Epithelial cell of proximal tubule (primary cell): ENCODE data around the gene TMEM8B. TPM values are rescaled to one million over a fixed set of nuclear protein-coding genes. Genes with fewer than 3 reads are reported as not detected.
A peak's percentile ranks its signal among the peaks of the same experiment; 100 is the strongest.

Source experiments
- DNase-seq: peaks from one replicate; pipeline ENCODE4 v3.0.0-alpha.2; 2011; ENCODE audit warnings: low read depth
- H3K4me3 ChIP-seq: 2 replicates; pipeline ENCODE4 v1.5.1; 2011; ENCODE audit warnings: low read depth, mild to moderate bottlenecking, low read length
- total RNA-seq: library from RNA; depleted of rRNA; stranded (reverse); fragments of >200 nt; gene quantifications from 2 replicates; pipeline ENCODE4 v1.2.3, GENCODE V29; 2015
- TF ChIP-seq, protein P1 (sequence below): conservative IDR thresholded peaks from 2 replicates; pipeline ENCODE4 v1.5.1; 2012; ENCODE audit warnings: low read depth, mild to moderate bottlenecking, low read length

TMEM8B gene
- total RNA-seq, 1 donor from 2014 or later: 4.2 TPM

DNA sequence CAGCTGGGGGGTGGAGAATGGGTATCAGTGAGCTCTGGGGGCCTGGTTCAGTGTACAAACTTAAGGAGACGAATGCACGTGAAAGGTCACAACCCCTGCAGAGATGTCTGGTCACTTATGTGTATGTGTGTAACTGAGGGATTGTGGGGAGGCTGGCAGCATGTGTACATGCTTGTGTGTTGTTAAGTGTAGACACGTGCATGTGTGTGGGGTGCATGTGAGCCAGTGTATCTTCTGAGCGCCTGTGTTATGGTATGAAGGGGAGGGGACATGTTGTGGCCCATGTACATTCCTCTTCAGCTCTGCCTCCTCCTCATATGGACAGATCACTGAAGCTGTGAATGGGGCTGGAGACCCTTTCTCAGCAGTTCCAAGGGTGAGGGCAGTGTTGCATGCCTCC, 2.0 kb downstream of the TMEM8B start:
- TF ChIP-seq, protein P1, sequence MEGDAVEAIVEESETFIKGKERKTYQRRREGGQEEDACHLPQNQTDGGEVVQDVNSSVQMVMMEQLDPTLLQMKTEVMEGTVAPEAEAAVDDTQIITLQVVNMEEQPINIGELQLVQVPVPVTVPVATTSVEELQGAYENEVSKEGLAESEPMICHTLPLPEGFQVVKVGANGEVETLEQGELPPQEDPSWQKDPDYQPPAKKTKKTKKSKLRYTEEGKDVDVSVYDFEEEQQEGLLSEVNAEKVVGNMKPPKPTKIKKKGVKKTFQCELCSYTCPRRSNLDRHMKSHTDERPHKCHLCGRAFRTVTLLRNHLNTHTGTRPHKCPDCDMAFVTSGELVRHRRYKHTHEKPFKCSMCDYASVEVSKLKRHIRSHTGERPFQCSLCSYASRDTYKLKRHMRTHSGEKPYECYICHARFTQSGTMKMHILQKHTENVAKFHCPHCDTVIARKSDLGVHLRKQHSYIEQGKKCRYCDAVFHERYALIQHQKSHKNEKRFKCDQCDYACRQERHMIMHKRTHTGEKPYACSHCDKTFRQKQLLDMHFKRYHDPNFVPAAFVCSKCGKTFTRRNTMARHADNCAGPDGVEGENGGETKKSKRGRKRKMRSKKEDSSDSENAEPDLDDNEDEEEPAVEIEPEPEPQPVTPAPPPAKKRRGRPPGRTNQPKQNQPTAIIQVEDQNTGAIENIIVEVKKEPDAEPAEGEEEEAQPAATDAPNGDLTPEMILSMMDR: no peak
- no peak for DNase-seq
- H3K4me3 ChIP-seq: no peak overlapping the region

DNA sequence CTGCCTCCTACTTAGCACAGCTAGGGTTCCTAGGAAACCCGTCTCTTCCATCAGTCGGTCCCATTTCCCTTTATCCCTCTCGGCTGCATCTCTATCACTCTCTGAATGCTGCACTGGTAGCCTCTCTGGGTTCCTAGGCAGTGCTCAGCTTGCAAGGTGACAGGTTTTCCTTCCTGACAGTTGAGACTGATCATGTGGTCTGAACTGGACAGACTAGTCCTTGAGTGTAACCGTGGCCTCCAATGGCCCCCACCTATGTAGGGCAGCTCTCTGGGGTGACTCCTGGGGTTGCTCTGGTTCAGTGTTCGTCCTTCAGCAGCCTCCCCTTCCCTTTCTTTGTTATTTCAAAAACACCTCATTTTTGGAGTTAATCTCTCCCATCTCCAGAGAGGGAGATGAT, 3.8 kb downstream of the TMEM8B start:
- H3K4me3 ChIP-seq: no peak overlapping the region
- no peak for DNase-seq
- TF ChIP-seq, protein P1: no peak

DNA sequence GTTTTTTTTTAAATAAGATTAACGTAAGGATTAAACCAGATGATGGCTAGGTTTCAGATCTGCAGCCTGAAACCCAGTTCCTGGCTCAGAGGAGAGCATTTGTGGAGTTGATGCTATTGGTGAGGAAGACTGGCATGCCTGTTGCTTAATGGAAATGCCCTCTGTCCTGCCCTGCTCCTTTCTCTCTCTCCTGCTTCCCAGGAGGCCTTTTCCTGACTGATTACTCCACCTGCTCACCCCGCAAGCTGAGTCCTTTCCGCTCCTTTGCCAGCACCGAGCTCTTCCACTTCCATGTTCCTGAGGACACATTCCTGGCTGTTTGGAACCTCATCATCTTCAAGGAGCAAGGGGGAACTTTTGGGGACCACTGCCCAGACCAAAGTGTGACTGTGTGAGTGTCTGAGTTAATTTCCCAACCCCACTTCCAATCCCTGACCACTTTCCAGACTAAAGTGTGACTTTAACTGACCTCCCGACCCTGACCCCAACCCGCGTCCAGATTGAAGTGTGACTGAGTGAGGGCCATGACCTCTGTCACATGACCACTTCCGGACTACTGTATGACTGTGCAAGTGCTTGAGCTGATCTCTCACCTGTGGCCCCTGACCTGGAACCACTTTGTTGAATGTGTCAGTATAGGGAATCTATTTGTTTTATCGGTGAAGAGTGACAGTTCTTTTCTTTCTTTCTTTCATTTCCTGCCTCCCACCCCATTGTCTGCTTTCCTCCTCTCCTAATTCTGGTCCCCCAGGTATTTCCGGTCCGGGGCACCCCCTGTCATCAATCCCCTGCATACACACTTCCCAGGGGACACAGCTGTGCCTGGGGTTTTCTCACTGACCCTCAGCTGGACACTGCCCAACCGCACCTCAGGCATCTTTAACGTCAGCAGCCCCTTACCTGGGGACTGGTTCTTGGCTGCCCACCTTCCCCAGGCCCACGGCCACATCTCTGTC, 5.5 kb downstream of the TMEM8B start:
- TF ChIP-seq, protein P1: no peak
- DNase-seq: no peak
- H3K4me3 ChIP-seq: no peak overlapping the region

DNA sequence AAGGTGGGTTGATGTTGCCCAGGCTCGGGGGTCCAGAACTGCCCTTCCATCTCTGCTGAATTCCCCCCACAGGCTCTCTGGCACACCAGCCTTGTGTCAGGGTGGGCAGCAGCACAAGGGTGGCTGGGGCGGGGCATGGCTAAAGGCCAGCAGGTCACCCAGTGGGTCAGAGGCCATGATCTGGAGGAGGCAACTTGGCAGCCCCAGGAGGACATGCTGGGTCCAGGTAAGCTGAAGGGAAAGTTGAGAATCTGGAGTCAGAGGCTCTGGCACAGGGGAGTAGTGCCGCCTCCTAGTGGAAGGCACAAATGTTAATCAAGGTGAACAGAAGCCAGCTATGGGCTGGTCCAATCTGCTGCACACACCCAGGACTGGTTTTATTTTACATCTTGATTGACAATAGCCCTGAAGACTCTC, 6.2 kb downstream of the TMEM8B start:
- DNase-seq: no peak
- TF ChIP-seq, protein P1: peak; percentile 45
- H3K4me3 ChIP-seq: no peak overlapping the region

DNA sequence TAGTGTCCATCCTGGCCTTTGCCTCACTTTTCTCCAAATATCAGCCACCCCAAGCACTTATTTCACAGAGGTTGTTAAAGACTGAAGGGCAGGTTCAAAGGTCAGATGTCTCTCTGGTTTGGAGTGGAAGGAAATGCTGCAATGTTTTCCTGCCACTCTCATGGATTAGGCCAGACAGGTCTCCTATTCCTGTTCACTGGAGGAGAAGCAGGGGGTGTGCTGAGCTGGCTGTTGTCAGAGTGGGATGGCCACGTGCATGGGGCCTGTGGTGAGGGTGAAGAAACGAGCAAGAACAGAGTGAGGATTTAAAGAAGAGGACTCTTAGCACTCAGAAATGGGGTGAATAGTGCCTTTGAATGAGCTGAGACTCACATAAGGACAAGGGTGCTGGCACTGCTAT, 6.7 kb downstream of the TMEM8B start:
- no peak for DNase-seq
- TF ChIP-seq, protein P1: no peak
- H3K4me3 ChIP-seq: no peak overlapping the region

DNA sequence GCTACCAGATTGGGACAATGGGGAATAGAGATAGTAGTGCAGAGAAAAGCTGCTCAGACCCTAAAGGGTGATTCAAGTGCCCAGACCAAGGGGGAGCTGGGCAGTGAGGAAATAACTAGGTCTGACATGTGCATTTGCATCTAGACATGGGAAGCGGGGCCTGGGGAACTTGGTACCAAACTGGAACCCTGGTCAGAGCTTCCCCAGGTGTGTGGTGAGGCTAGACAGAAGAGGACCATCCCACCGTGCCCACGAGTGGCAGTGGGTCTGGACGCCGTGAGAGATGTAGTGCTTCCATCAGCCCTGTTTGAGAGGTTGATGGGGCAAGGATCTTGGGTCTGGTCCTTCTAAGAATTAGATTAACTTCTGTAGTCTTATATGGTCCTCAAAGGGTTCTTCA, 7.6 kb downstream of the TMEM8B start:
- TF ChIP-seq, protein P1: no peak
- DNase-seq: no peak
- no peak overlapping the region for H3K4me3 ChIP-seq

DNA sequence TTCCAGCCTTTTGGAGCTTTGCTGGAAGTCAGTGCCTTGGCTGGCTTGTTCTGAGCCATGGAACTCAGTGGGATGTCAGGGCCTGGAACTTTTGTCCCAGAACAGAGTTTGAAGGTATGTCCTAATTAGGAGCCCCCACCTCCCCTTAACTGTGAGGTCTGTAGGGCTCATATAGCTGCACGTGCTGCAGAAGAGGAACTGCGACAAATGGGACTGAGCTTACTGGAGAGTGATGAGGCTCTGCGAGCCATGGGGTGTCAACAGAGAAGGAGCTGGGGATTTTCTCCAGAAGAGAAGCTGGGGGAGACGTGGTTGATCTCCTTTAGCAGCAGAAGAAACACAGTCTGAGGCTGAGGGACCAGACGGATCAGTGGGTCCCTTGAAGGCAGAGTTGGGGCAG, 10.9 kb downstream of the TMEM8B start:
- no peak overlapping the region for H3K4me3 ChIP-seq
- TF ChIP-seq, protein P1: no peak
- no peak for DNase-seq
